GM12878 (cell line): ENCODE results near the gene BCL2L12.

ENCODE experiments used
- ATF3 ChIP-seq: IDR thresholded peaks from 2 replicates; pipeline ENCODE4 v1.6.1; 2011; ENCODE audit warnings: low read depth, mild to moderate bottlenecking, low read length, moderate library complexity, borderline replicate concordance; ENCODE audit errors: extremely low read depth
- CHD1 ChIP-seq: IDR thresholded peaks from 2 replicates; pipeline ENCODE4 v1.6.1; 2012; ENCODE audit warnings: low read depth, low read length, improper control_type of control experiment
- CTCF ChIP-seq, 3 experiments: IDR thresholded peaks in 2 of 3; conservative IDR thresholded peaks in 1 of 3; 2 replicates each; pipeline ENCODE4 v1.5.1; 2011; ENCODE audit warnings: low read depth in 3 of 3, low read length in 3 of 3, mild to moderate bottlenecking in 3 of 3, control low read depth in 2 of 3, moderate library complexity in 2 of 3, inconsistent platforms in 1 of 3, mixed read lengths in 1 of 3; ENCODE audit not compliant: control insufficient read depth in 2 of 3, insufficient read depth in 1 of 3; ENCODE audit errors: extremely low read depth in 1 of 3
- ESRRA ChIP-seq: IDR thresholded peaks from 2 replicates; pipeline ENCODE4 v1.6.1; 2012; ENCODE audit warnings: mild to moderate bottlenecking, low read length, improper control_type of control experiment
- ETV6 ChIP-seq, 2 experiments: fragments of 450-650 bp in 1 of 2; IDR thresholded peaks in 1 of 2; conservative IDR thresholded peaks in 1 of 2; 2 replicates each; pipeline ENCODE4 v1.6.1; 2014; ENCODE audit warnings: antibody characterized with exemption in 1 of 2, borderline replicate concordance in 1 of 2, low read depth in 1 of 2, mild to moderate bottlenecking in 1 of 2, moderate library complexity in 1 of 2
- EZH2 ChIP-seq: IDR thresholded peaks from 2 replicates; pipeline ENCODE4 v1.6.1; 2012; ENCODE audit warnings: low read depth, mild to moderate bottlenecking, control low read depth, inconsistent platforms, low read length, borderline replicate concordance; ENCODE audit not compliant: control insufficient read depth
- MLLT1 ChIP-seq: fragments of 450-650 bp; IDR thresholded peaks from 2 replicates; pipeline ENCODE4 v1.6.1; 2016; ENCODE audit warnings: mild to moderate bottlenecking
- NBN ChIP-seq: fragments of 450-650 bp; IDR thresholded peaks from 2 replicates; pipeline ENCODE4 v1.6.1; 2016
- RFX5 ChIP-seq: IDR thresholded peaks from 2 replicates; pipeline ENCODE4 v1.6.1; 2011; ENCODE audit warnings: low read depth, low read length, improper control_type of control experiment
- SIN3A ChIP-seq: IDR thresholded peaks from 2 replicates; pipeline ENCODE4 v1.6.1; 2012; ENCODE audit warnings: low read depth, low read length, improper control_type of control experiment
- USF2 ChIP-seq: IDR thresholded peaks from 2 replicates; pipeline ENCODE4 v1.6.1; 2011; ENCODE audit warnings: low read depth, low read length, improper control_type of control experiment, borderline replicate concordance

GRCh38 chr19:49640113-49640898 is 25.4 kb upstream of the BCL2L12 start, which contains the start of gene RRAS:
- TF ChIP-seq CTCF (IDR thresholded peaks at IDR 0.05 in 2 of 3, conservative IDR thresholded peaks at IDR 0.05 in 1 of 3; ENCODE audit: control insufficient read depth in 2 of 3, extremely low read depth in 1 of 3, insufficient read depth in 1 of 3, low read depth in 3 of 3, low read length in 3 of 3) (no peak), USF2 (no peak; the same call in 1 of the 2 replicates), CHD1 (no peak), SIN3A (no peak), ESRRA (no peak), MLLT1 (no peak; the same call in 1 of the 2 replicates), EZH2 (no peak), ATF3 (no peak), ETV6 (conservative IDR thresholded peaks at IDR 0.05 in 1 of 2, IDR thresholded peaks at IDR 0.05 in 1 of 2; ENCODE audit: borderline replicate concordance in 1 of 2, low read depth in 1 of 2) (no peak), RFX5 (no peak; the same call in 1 of the 2 replicates), NBN (peak; percentile 80)
